HG03159 (cell line): ENCODE results near the gene UROC1.

Experiments
- ATAC-seq: cut with Tn5 transposase; IDR thresholded peaks from one replicate; pipeline ENCODE4 v1.9.1; 2021; ENCODE audit warnings: mild to moderate bottlenecking, moderate library complexity; ENCODE audit not compliant: unreplicated experiment

The UROC1 gene

DNA sequence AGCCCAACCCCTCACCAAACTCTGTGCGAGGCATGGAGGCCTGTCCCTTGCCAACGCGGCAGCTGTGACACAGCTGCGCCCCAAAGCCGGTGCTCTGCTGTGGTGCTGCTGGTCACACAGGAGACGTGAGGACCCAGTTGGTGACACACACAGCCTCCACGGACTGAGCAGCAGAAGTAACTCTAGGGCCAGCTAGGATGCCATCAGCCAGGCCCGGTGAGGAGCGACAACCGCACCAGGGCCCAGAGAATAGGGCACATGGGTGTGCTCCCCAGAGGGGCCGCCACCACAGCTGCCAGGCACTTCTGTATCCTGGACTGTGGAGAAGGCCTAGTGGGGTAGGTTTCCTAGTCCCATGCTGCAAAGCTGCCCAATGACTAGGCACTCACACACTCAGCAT is 52.6 kb downstream of the UROC1 start:
- no peak for ATAC-seq

GRCh38 chr3:126464494-126464893 is 53.1 kb downstream of the UROC1 start:
- ATAC-seq = no peak

DNA sequence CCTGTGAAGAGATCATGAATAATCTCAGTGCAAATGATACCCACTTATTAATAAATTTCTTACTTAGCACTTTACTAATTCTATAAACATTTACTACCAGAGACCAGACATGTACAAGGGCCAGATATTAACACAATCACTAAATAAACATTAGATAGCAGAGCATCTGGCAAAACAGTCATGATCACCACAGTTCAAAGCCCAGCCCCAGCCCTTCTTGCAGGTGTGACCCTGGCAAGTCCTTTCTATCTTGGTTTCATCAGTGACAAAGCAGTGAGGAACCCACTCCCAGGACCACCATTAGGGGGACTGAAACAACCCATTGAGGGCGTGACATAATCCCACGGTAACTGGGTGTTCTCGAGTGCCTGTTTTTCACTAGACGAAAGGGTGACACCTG is 53.5 kb downstream of the UROC1 start:
- ATAC-seq = no peak

GRCh38 chr3:126463521-126463920 is 54.1 kb downstream of the UROC1 start:
- no peak for ATAC-seq

GRCh38 chr3:126461450-126462070 is 56.0 kb downstream of the UROC1 start:
- no peak for ATAC-seq

GRCh38 chr3:126460381-126460780 is 57.2 kb downstream of the UROC1 start:
- no peak for ATAC-seq

DNA sequence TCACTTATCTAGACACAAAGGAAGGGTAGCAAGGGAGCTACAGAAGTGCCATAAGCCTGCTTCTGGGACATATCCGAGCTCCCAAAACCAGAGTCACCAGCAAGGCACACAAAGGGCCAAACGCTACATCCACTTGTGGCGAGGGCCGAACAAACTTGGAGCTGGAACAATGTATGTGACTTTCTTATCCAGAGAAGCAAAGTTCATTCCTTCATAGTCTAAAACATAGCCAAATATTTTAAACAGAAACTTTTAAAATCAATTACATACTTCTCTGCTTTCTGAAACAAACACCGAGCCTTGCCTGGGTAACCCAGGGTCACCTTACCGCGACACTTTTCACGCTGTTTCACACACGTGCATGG is 57.8 kb downstream of the UROC1 start:
- ATAC-seq = no peak

GRCh38 chr3:126459111-126459762 is 58.3 kb downstream of the UROC1 start:
- no peak for ATAC-seq

DNA sequence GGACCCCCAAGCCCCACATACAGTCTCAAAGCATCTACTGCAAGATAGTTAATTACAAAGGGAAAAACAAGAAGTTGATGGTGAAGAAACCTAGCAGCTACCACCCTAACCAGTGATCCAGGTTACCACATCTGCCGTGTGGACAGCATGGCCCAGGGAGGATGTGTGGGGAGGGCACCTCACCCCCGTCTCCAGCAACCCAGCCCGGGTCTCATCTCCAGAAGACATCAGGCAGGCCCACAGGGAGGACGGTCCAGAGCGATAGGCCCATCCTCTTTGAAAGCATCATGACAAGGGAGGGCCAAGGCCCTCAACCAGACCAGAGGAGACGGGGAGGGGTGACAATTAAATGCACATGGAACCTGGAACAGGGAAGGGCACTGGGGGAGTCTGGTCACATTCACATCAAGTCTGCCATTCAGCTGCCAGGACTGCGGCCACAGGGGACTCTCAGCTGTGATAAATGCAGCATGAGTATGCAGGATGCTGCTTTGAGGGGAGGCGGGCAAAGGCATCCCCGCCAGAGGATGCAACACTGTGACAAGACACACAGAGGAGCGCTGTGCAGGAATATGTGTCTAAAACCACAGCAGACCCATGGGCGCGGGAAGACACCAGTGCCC is 60.7 kb downstream of the UROC1 start:
- no peak for ATAC-seq

DNA sequence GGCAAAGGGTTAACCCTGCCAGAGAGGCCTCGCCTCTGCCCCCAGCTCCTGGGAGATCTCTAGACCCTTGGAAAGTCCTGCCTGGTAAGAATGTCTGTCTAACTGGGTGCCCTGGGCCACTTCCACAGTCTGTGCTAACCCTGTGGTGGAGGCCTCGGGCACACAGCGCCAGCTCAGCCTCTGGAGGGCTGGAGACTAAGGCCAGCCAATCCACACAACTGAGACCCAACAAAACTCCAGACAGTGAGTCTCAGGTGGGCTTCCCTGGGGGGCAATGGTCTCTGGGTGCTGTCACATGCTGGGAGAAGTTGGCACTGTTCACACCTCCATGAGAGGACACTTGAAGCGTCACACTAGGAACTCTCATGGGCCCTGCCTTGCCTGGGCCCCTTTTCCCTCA is 61.4 kb downstream of the UROC1 start:
- ATAC-seq = no peak

DNA sequence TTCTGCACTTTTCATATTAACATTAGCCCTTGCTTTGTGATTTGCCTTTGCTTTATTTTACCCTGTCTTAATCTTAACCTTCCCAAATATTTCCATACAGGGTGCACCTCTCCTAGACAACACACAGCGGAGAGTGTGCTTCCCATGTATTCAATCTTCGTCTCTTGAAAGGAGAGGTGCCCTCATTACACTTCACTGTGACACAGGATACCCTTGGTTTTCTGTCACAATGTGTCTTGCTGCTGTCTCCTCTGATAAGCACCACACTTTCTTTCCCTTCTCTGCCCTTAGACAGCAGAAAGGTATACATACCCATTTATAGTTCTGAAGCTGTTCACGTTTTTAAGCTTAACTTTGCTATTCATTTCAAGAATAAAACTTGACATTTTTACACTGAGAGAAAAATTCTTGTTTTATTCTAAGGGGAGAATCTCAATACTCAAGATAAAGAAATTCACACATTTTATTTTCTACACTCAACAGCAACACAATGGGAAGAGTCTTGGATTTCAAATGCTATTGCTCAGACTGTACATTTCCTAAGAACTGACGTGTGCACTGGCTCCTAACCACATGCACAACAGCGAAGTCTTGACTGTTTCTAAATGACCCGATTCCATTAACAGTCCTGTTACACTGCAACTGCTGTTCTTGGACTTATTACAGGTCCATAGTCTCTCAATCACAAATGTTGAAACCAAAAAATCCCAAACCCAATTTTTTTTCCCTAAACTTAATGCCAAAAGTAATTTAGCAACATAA is 63.0 kb downstream of the UROC1 start:
- ATAC-seq = no peak

GRCh38 chr3:126454025-126454424 is 63.5 kb downstream of the UROC1 start:
- ATAC-seq = no peak

DNA sequence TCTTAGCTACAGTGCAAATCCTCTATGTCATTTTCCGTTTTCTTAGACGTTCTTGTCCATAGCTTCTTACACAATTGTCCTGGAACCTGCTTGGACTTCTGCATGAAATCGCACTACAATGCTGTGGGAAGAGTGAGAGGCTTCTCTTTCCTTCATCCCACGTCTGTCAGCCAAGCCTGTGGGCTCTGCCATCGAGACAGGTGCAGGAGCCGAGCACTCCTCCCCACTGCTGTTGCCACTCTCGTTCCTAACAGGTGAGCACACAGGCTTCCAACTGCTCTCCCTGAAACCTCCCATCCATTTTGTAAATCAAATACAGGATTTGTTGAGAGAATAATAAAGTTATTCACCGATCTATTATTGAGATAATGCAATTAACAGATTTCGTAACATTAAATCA is 65.4 kb downstream of the UROC1 start:
- ATAC-seq = no peak

DNA sequence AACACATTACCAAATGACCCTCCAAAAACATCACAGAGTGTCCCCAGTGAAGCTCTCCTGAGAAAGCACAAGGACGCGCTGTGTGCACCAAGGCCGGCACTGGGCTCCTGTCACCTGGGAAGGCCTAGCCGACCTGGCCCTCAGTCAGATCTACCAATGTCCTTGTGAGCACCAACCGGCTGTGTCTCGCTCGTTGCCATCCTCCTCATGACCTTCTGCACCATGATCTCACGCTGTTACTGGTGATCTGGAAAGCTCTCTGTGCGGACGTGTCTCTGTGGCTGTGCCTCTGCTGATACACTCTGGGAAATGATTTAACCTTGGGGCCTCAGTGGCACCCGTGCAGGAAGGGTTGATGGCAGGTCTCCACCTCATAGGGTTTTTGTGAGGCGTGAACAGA is 66.1 kb downstream of the UROC1 start:
- no peak for ATAC-seq

DNA sequence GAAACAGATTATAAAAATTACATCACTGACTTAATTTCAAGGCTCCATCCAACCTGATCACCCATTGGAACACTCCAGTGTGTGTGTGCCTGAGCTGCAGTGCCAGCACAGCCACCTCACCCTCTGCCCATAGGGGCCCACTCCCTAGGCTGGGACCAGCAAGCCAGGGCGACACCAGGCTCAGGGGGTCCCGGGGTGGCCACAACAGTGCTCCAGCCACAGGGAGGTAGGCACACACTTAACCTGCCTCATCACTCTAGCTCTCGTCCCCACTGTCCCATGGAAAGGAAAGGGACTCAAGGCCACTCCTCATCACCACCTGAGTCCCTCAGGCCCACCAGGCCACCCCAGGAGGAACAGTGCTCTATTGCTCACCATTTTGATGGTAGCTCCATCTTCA is 66.8 kb downstream of the UROC1 start:
- no peak for ATAC-seq

DNA sequence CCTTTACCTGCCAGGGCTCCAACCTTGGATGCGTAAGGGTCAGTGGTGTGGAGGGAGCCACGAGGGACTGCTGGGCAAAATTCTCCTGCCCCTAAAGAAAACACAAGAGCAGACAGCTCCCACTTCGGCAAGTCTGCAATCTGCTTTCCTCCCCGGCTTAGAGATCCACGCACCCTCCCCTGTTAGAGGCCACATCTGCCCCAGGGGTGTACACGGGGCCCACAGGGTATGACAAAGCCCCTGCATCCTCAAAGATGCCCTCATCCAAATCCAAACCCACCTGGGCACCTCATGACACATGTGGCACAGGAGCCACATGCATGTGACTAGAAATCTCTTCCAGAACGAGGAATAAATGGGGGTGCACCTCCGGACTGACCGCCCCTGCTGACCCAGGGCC is 67.4 kb downstream of the UROC1 start:
- no peak for ATAC-seq

DNA sequence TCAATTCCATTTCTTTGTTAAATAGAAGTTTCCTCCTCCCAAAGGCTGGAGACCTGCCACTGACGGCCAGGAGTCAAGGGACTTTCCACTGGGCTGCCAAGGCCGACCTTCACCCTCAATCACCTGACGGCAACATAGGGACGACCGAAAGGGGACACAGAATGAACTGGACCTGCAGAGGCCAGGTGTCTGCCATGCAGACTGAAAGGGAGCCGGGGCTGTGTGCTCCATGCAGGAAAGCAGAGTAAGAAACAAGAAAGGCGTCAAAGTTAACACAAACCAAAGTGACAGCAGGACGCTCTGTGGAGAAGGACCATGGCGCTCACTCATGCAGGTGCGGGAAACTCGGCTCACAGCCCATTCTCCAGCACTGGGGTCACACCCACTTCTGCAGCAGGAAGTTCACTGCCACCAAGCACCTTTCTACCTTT is 67.9 kb downstream of the UROC1 start:
- no peak for ATAC-seq

DNA sequence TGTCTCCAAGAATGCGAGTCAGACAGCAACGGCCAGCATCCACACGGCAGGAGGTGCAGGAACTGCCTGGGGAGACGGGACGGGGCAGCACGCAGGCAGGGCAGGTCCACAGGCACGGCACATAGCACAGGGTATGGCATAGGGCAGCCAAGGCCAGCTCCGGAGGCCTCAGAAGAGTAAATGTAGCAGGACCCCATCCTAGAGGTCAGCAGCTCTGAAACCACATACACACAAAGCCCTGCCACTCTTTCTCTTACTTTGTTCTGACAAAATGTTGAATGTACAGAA is 68.7 kb downstream of the UROC1 start:
- ATAC-seq = no peak

GRCh38 chr3:126448136-126448892 is 69.3 kb downstream of the UROC1 start:
- ATAC-seq = no peak

DNA sequence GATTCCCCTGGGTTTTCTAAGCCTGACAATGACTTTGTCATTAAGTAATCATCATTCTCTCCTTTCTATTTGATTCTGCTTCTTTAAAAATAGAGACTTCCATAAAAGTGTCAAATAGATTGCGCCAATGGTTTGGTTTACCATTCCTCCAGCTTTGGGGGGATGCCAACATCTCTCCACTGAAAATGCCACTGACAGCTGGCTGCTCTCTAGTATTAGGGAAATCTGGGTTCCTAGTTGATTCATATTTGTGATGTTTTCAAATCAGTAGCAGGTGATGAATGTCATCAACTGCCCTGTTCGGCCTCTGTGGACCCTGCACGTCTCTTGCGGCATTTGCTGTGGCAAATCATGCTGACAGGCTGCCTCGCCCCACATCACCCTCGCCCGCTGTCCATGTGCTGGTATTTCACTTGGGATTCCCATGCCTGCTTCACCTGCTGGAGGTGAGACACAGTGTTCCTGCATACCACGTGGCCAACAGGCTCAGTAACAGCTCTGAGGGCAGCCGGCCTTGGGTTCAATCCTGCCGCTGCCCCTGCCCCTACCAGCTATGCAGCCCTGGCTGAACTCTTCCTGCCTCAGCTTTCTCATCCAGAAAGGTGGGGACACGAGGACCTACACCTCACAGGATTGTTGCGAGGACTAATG is 70.0 kb downstream of the UROC1 start:
- ATAC-seq = no peak

- ATAC-seq = no peak
Observed at GRCh38 chr3:126446791-126447190, 70.8 kb downstream of the UROC1 start.
